HG02852 (cell line): ENCODE results near the gene SKOR1.

Experiments used
- ATAC-seq: cut with Tn5 transposase; IDR thresholded peaks from one replicate; pipeline ENCODE4 v1.9.1; 2021; ENCODE audit warnings: mild to moderate bottlenecking, moderate library complexity; ENCODE audit not compliant: unreplicated experiment

The SKOR1 gene

DNA sequence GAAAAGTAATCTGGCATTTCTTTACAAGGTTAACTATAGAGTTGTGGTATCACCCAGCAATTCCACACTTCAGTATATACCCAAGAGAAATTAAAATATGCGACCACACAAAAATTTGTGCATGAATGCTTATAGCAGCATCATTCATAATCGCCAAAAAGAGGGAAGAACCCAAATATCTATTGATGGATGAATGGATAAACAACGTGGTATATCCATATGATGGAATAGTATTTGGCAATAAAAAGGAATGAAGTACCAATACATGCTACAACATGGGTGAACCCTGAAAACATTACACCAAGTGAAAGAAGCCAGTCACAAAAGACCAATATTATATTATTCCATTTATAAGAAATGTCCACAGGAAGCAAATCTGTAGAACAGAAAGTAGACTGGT lies 8.6 kb upstream of the SKOR1 start:
- no peak for ATAC-seq

DNA sequence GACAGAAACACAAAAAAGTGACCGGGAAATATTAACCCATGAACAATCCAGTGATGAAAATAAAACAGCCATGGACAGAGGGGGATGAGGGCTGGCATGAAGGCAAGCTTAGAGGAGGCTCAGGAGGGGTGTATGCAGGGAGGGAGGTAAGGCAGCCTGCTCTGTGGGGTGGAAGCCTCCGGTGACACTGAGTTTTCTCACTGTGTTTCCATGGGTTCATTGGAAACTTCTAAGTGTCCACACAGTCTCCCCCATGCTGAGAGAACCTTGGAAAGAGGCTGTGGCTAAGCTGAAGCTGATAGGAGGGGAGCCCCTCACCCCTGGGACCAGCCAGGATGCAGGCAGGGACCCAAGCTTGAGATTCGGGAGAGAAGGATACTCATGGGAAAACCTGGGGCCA lies 6.8 kb upstream of the SKOR1 start:
- no peak for ATAC-seq

DNA sequence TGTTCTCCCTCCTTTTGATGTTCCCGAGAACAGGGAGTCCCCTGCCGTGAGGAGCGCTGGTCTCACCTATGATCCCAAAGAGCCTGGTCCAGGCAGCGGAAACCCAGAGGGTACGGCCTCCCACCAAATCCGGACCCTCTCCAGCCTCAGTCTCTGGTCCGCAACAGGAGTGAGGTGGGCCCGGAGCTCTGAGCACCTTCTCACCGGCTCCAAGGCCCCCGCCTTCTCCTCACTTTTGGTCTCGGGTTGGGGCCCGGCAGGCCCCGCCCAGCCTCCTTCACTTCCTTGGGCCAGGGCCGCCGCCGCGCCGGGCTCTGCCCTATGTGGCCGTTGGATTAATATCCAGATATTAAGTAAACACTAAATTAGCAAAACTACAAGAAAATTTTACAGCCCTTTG lies 5.7 kb upstream of the SKOR1 start:
- ATAC-seq: no peak

DNA sequence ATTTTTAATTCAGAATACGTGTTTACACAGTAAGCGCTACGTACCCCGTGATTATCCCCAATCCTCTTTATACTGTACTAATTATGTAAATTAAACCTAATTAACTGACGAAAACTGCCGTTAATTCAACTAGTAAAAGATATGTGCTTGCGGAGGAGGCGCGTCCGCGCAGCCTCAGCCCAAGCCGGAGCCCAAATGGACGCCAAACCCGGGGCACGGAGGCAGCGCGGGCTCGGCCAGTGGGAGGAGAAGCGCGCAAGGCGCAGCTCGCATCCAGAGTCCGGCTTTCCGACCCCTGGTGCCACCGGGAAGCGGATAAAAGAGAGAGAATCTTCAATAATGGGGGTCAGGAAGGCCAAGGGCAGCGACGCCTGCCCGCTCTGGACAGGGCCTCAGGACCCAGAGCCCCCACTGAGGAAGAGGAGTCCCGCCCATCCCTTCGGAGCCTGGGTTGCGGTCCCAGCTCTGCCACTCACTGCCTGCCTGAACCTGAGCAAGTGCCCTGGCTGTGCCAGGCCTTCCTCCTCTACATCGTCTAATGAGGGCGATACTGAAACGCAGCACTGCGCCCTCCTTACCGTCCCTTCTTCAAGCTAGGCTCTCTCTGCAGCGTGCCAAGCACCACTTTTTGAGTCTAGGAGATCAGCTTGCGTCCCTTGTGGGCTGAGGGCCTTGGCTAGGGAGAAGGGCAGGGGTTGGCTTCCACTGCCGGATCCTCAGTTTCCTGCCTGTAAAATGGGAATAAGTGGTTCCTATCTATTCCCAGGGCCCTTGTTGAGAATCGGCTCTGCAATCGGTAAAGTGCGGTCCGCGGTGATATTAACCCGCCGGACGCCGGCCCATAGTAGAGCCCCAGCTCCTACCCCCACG lies 5.0 kb upstream of the SKOR1 start:
- ATAC-seq: no peak

DNA sequence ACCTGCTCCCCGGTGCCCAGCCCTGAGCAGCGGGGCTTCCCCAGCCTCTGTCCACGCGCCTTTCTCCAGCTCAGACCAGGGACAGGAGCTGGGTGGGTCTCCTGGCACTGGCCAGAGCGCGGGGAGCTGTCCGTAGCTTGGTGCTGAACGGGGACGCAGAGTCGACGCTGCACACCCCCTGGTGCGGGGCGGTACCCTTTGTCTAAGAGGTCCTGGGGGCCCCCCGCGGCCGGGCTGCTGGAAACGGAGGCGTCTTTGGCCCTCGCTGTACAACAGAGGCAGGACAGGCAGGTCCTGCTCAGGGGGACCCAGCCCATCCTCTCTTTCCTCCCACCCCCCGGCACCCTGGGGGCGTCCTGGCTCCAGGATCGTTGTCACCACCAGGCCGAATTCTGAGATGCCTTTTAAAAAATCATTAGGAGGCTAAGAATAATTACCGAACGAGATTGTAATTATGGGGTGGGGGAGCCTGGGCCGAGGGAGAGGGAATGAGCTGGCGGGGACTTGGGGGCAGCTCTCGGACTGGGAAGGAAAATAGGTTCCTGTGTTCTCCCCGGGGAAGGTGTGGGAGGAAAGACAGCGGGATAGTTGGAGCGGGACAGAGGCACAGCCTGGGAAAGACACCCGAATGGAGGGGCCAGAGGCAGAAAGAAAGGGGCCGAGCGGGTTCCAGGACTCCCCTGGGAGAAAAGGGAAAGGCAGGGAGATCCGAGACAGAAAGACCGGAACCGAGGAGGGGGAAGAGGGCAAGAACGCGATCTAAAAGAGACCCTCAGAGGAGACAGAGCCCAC lies 4.1 kb upstream of the SKOR1 start:
- ATAC-seq: no peak

DNA sequence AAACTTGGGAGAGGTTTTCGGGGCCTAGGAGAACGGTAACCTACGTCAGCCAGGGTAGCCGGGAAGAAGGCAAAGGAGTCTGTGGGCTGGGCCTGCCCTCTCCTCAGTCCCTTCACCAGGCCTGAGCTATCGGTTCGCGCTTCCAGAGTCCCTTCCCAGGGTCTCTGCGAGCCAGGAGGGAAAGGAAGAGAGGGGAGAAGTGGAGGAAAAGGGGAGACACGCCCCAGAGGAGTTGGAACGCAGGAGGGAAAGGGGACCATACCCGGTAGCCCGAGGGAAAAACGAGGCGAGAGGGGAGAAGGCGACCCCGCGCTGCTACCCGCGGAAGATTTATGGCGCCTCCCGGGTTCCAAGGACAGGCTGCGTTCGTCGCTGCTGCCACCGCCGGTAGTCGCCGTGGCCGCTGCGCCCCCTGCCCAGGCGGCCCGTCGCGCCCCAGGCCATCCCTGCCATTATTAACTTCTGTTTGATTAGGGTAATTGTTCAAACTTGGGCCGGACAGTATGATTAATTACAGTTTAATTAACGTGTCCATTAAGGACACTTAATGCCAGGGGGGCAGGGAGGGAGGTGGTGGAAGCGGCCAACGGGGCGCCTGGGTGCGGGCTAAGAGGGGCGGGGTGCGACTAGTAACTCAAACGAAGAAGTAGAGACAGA lies 3.4 kb upstream of the SKOR1 start:
- no peak for ATAC-seq

DNA sequence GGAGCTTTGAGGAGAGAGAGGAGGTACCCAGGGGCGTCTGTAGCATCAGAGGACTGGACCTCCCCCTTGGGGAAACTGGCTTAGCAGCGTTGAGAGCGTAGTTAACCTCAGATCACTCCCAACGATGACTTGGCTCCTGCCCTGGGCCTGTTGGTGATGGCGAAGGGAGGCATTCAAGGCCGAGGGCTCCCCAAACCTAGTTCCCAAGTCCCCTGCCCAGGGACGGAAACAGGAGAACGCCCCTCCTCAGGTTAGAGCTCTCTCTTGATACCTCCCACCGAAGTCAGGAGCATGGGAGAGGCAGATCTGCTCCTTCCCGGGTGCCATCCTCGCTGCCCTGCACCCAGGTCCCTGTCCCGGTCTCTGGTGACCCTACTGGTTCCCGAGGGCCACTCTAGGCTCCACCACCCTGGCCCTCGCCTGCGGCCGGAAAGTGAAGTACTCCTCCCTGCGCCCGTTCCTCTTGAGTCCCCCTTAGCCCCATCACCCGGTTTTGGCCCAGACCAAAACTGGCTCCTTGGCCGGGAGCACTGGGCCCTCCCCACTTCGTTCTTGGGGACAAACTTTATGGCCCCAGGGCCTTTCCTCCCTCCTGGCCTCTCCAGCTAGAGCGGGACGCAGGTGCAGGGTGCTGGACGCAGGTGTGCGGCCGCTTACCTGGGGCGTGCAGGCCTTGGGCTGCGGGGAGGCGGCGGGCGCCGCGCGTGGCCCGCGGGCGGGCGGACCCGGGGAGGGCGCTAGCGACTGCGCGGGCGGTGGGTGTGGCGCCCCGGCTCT lies 2.6 kb upstream of the SKOR1 start:
- no peak for ATAC-seq

DNA sequence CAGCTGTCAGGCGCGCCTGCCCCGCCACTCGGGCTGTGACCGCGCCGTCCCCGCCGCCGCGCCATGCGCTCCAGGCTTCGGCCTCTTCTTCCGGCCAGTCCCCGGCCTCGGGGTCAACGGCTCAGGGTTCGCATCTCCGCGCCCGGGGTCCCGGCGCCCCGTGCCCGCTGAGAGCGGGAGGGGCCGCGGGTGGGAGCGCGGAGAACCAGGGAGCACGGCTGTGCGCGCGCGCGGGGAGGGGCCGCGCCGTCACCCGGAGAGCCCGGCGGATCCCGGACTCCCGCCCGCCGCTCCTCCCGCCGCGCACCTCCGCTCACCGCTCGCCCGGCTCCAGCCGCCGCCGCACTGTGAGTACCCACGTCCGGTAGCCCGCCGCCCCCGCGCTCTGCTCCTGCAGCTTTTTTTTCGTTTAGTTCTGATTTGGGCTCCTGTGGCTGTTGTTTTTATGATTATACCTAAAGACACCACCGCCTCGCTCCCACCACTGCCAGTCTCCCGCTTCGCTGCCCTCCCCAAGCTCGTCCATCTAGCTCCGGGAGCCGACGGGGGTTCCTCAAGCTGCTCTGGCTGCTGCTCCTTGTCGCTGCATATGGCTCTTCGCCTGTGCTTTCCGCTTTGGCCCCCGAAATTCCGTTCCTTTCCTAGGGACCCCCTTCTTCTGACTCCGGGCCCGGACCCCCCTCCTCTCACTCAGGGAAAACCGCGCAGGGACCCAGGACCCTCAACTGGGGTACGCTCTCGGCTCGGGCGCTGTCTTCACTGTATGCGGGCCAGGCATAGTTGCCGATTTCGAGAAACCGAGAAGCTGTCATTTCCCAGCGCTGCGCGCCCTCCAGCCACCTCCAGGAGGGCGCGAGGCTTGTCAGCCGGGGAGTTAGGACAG lies 1.8 kb upstream of the SKOR1 start:
- no peak for ATAC-seq

DNA sequence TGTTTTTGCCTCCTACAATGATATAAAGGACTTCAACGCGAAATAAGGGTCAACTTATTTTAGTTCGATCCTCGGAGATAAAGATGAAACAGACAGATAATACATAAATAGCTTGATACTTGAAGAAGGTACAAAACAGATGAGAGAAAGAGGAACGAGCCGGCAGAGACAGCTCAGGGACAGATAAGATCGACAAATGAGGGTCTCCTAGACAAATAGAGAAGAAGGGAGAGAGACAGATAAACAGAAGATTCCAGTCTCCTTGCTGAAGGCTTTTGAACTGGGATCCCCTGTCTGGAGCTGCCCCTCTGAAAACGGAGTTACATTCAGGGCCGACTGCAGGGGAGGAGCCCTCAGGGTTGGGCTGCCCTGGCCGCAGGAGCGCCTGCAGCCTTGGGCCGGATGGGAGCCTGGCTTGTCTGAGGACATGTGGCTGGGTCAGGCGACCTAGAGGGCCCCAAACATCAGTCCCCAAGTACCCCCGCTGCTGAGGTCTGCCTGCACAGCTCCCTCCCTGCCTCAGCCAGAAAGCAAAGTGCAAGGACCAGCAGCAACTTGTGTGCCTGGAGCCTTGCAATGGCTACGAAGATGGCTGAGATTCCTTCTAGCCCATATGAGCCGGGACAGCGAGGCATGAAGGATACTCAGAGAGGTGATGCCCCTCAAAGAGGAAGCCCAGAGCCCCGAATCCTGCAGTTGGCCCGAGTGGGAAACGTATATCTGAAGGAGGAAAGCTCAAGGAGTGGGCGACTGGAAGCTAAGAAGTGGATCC lies 926 bp upstream of the SKOR1 start:
- no peak for ATAC-seq

DNA sequence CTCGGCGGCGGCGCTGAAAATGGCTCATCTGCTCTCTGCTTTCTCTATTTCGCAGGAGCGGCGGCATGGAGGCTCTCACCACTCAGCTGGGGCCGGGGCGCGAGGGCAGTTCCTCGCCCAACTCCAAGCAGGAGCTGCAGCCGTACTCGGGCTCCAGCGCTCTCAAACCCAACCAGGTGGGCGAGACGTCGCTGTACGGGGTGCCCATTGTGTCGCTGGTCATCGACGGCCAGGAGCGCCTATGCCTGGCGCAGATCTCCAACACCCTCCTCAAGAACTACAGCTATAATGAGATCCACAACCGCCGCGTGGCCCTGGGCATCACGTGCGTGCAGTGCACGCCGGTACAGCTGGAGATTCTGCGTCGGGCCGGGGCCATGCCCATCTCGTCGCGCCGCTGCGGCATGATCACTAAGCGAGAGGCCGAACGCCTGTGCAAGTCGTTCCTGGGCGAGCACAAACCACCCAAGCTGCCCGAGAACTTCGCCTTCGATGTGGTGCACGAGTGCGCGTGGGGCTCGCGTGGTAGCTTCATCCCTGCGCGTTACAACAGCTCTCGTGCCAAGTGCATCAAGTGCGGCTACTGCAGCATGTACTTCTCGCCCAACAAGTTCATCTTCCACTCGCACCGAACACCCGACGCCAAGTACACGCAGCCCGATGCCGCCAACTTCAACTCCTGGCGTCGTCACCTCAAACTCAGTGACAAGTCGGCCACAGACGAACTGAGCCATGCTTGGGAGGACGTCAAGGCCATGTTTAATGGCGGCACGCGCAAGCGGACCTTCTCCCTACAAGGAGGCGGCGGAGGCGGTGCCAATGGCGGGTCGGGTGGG lies 790 bp downstream of the SKOR1 start:
- no peak for ATAC-seq

DNA sequence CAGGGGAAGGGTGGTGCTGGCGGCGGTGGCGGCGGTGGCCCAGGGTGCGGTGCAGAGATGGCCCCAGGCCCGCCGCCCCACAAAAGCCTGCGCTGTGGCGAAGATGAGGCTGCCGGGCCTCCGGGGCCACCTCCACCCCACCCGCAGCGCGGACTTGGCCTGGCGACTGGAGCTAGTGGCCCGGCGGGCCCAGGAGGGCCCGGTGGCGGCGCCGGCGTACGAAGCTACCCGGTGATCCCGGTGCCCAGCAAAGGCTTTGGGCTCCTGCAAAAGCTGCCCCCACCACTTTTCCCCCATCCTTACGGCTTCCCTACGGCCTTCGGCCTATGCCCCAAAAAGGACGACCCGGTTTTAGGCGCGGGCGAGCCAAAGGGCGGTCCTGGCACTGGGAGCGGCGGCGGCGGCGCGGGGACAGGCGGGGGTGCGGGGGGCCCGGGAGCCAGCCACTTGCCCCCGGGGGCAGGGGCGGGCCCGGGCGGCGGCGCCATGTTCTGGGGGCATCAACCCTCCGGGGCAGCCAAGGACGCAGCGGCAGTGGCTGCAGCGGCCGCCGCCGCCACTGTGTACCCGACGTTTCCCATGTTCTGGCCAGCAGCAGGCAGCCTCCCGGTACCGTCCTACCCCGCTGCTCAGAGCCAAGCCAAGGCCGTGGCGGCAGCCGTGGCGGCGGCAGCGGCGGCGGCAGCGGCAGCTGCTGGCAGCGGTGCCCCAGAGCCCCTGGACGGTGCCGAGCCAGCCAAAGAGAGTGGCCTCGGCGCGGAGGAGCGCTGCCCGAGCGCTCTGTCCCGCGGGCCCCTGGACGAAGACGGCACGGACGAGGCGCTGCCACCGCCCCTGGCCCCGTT lies 1.6 kb downstream of the SKOR1 start:
- no peak for ATAC-seq

DNA sequence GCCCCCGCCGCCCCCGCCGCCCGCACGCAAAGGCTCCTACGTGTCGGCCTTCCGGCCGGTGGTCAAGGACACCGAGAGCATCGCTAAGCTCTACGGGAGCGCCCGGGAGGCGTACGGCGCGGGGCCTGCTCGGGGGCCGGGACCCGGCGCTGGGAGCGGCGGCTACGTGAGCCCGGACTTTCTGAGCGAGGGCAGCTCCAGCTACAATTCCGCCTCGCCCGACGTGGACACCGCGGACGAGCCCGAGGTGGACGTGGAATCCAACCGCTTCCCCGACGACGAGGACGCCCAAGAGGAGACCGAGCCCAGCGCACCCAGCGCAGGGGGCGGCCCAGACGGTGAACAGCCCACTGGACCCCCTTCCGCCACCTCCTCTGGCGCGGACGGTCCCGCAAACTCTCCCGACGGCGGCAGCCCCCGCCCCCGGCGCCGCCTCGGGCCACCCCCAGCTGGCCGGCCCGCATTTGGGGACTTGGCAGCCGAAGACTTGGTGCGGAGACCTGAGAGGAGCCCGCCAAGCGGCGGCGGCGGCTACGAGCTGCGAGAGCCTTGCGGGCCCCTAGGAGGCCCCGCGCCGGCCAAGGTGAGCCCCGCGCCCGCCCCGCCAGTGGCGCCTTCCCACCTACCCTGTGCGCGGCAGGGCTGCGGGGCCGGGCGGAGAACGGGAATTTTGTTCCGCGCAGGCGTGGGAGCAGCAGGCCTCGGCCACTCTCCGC lies 2.4 kb downstream of the SKOR1 start:
- ATAC-seq: no peak

DNA sequence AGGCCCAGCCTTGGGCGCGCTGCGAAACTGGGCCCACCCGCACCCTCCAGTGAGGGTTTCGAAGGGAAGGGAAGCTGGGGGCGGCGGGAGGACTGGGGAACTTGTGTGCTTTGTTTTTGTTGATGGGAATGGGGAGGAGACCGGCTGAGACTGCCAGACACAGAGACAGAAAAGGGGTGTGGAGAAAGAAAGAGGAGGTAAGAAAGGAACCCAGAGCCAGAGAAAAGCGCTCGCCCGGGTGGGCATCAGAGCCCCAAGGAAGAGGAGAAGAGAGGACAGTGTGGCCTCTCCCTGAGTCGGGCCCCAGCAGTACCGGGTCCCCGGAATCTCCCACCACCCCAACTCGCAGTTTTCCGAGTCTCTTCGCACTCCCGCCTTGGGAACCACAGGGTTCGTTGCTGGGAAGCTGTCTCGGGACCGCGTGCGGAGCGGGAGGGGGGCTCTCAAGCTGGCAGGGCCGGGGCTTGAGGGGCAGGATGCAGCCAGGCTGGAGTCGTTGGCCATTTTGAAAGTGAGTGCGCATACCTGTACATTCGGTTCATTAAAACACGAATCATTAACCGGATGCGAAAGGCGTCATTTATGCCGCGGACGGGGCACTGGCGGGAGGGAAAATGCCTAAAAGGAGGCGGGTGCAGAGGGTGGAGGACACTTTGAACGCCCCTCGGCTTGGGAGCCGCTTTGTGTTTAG lies 3.1 kb downstream of the SKOR1 start:
- ATAC-seq: no peak

DNA sequence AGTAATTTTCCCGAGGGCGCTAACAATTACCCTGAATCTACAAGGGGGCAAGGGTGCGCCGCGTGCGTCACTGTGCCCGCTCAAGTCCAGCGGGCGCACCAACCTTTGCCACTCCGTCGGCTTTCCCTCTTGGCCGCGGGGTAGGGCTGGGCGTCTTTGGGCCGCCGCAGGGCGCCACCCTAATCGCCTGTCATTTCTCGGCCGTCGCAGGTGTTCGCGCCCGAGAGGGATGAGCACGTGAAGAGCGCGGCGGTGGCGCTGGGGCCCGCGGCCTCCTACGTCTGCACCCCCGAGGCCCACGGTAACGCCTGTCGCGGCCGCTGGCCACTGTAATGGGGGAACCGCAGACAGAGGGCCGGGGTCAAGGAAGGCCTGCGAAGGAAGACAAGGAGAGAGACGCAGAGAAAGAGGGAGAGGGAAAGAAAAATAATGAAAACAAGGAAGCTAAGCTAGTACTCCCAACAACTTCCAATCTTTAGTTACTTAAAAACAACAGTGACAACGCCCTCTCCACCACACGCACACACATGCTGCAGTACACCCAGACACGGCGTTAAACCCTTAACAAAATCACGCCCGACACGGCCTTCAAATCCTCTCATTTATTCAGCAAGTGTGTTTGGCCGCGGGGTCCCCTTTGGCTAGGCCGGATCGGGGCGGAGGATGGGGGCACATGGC lies 3.8 kb downstream of the SKOR1 start:
- no peak for ATAC-seq

DNA sequence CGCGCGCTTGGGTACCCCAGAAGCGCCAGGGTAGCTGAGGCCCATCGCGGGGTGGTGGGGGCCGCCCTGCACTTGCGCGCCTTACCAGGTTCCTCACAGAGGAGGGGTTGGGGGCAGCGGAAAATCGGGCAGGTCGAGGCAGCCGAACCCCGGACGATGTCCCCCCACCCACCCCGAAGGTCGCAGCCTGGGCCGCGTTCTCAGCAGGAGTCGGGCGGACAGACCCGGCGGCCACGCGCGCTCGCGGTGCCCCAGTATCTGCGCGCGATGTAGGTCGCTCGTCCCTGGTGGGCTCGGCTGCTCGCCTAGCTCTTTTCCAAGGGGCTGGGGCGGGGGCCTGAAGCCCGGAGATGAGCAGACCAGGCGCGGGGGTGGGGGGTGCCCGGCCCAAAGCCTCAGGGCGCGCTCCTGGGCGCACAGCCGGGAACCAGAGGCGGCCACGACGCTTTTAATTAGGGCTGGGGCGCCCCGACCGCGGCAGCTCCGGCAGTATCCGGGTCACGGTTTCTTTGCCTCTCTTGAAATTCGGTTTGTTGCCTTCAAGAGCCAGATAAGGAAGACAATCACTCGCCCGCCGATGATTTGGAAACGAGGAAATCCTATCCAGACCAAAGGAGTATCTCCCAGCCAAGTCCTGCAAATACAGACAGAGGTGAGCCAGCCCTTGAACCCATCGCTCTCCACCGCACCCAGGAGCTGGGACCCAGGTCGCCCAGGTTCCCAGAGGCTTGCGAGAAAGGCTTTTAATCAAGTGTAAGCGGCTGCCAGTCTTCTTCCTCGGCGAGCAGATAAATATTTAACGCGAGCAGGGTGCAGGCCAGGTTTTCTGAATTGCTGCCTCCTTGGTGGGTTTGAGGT lies 4.6 kb downstream of the SKOR1 start:
- ATAC-seq: no peak
